B cell (primary cell): Measurements from ENCODE around the gene ADGRV1. TPM values are rescaled to one million over a fixed set of nuclear protein-coding genes. Genes with fewer than 3 reads are reported as not detected.

ENCODE experiments used
- ATAC-seq: fragments of 200-7000 bp; cut with Tn5 transposase; one replicate; pipeline ENCODE4 v1.10.0; 2021; ENCODE audit warnings: low read depth, mild to moderate bottlenecking, moderate number of reproducible peaks, moderate library complexity
- CTCF ChIA-PET: fragments of 350-600 bp; sonication (Branson Sonifier 250); formaldehyde crosslinking; loops from one replicate; lab custom pipeline; 2021; ENCODE audit warnings: antibody characterized with exemption, inconsistent platforms; lab: Charles Lee
- POLR2A ChIA-PET: fragments of 350-600 bp; sonication (Branson Sonifier 250); formaldehyde crosslinking; loops from one replicate; lab custom pipeline; 2021; ENCODE audit warnings: antibody characterized with exemption; lab: Charles Lee
- DNase-seq: peaks from one replicate; pipeline ENCODE4 v3.0.0; 2013
- H2AFZ ChIP-seq: 2 replicates; pipeline ENCODE4 v1.6.1; 2012; ENCODE audit warnings: mild to moderate bottlenecking, low read depth, low read length; ENCODE audit not compliant: insufficient read depth, poor library complexity, severe bottlenecking
- H3K27ac ChIP-seq, 2 donors: 1 replicate in 1 of 2; 2 replicates in 1 of 2; pipeline ENCODE4 v1.5.1; 2012 to 2013; ENCODE audit warnings: low read length in 2 of 2, mild to moderate bottlenecking in 2 of 2, moderate library complexity in 1 of 2
- H3K27me3 ChIP-seq, 4 experiments: fragments of 200-600 bp in 1 of 4; sonication (generic) in 1 of 4; replicated peaks in 1 of 4; 1 replicate in 2 of 4; 2 replicates in 2 of 4; pipeline versions ENCODE4 v1.6.1 to v1.7.0; 2013 to 2016; ENCODE audit warnings: low read length in 3 of 4, mild to moderate bottlenecking in 2 of 4, mixed read lengths in 1 of 4, moderate library complexity in 1 of 4; ENCODE audit not compliant: insufficient read depth in 4 of 4, control insufficient read depth in 3 of 4; ENCODE audit errors: control extremely low read depth in 1 of 4
- H3K36me3 ChIP-seq, 2 experiments: replicated peaks in 1 of 2; 1 replicate in 1 of 2; 2 replicates in 1 of 2; pipeline versions ENCODE4 v1.6.1 to v1.7.1; 2013; ENCODE audit warnings: low read length in 1 of 2; ENCODE audit not compliant: insufficient read depth in 2 of 2, control insufficient read depth in 1 of 2; ENCODE audit errors: control extremely low read depth in 1 of 2, extremely low read depth in 1 of 2
- H3K4me1 ChIP-seq, 2 donors: fragments of 200-600 bp in 1 of 2; sonication (generic) in 1 of 2; 1 replicate in 1 of 2; 2 replicates in 1 of 2; pipeline versions ENCODE4 v1.5.1 to v1.6.1; 2013 to 2017; ENCODE audit warnings: low read length in 2 of 2; ENCODE audit not compliant: control insufficient read depth in 2 of 2, insufficient read depth in 2 of 2
- H3K4me2 ChIP-seq: replicated peaks from 2 replicates; pipeline ENCODE3; 2012; ENCODE audit warnings: mild to moderate bottlenecking, low read depth, low read length; ENCODE audit not compliant: poor library complexity, severe bottlenecking
- H3K4me3 ChIP-seq, 5 experiments: fragments of 200-600 bp in 1 of 5; sonication (generic) in 1 of 5; 1 replicate in 3 of 5; 2 replicates in 2 of 5; pipeline versions ENCODE4 v1.5.1 to v1.7.0; 2011 to 2016; ENCODE audit warnings: low read length in 4 of 5, mild to moderate bottlenecking in 4 of 5, low read depth in 2 of 5, control low read depth in 1 of 5, moderate library complexity in 1 of 5; ENCODE audit not compliant: insufficient read depth in 1 of 5; ENCODE audit errors: control extremely low read depth in 1 of 5, extremely low read depth in 1 of 5
- H3K79me2 ChIP-seq: fragments of 200-600 bp; sonication (generic); one replicate; pipeline ENCODE4 v1.6.0; 2016; ENCODE audit warnings: low read length; ENCODE audit not compliant: control insufficient read depth, insufficient read depth
- H3K9ac ChIP-seq: fragments of 200-600 bp; sonication (generic); 2 replicates; pipeline ENCODE4 v1.6.1; 2017; ENCODE audit warnings: mild to moderate bottlenecking, low read length, moderate library complexity
- H3K9me3 ChIP-seq, 3 donors: one replicate each; pipeline versions ENCODE4 v1.6.1 to v1.7.1; 2013; ENCODE audit warnings: low read length in 2 of 3; ENCODE audit not compliant: control insufficient read depth in 2 of 3, insufficient read depth in 1 of 3; ENCODE audit errors: control extremely low read depth in 1 of 3
- H4K20me1 ChIP-seq: 2 replicates; pipeline ENCODE4 v1.6.0; 2012; ENCODE audit warnings: mild to moderate bottlenecking, low read length; ENCODE audit not compliant: insufficient read depth, control insufficient read depth, poor library complexity, severe bottlenecking
- H3K27ac Mint-ChIP-seq: one replicate; pipeline ENCODE4 v1.8.0; 2021; ENCODE audit warnings: mixed read lengths
- H3K27me3 Mint-ChIP-seq: one replicate; pipeline ENCODE4 v1.8.0; 2021; ENCODE audit warnings: mixed read lengths
- H3K4me1 Mint-ChIP-seq: one replicate; pipeline ENCODE4 v1.8.0; 2021; ENCODE audit warnings: mixed read lengths
- H3K4me3 Mint-ChIP-seq: one replicate; pipeline ENCODE4 v1.8.0; 2021; ENCODE audit warnings: mixed read lengths
- H3K9me3 Mint-ChIP-seq: one replicate; pipeline ENCODE4 v1.8.0; 2022; ENCODE audit warnings: mixed read lengths; ENCODE audit not compliant: insufficient read depth
- EZH2 ChIP-seq: IDR thresholded peaks from 2 replicates; pipeline ENCODE4 v1.6.1; 2012; ENCODE audit warnings: borderline replicate concordance, low read depth, mild to moderate bottlenecking, moderate library complexity, low read length; ENCODE audit not compliant: insufficient read depth, poor library complexity, severe bottlenecking
- WGBS: methylation state at CpG from one replicate; pipeline ENCODE4 v1.1.5; 2013; ENCODE audit warnings: missing lambda C conversion rate; ENCODE audit not compliant: insufficient coverage; 5-methylcytosine and 5-hydroxymethylcytosine counted together
- intact Hi-C: fragments of 100-400 bp; cut with micrococcal nuclease; formaldehyde crosslinking; loops from one replicate; pipeline ENCODE4 v1.10.0; 2022
- polyA plus RNA-seq: library from polyadenylated mRNA; depleted of rRNA; stranded (reverse); fragments of >200 nt; gene quantifications from 2 replicates; pipeline ENCODE4 v1.2.3, GENCODE V29; 2012
- total RNA-seq, 2 donors: library from RNA; stranded (reverse); fragments of 120-200 nt in 1 of 2; gene quantifications; 1 replicate in 1 of 2; 2 replicates in 1 of 2; pipeline versions ENCODE4 v1.2.3 to v1.2.4, GENCODE V29; 2013 to 2022
- TF ChIP-seq, protein P1 (sequence below): fragments of 200-600 bp; IDR thresholded peaks from one replicate; pipeline ENCODE4 v1.8.0; 2022; ENCODE audit warnings: antibody characterized with exemption, mild to moderate bottlenecking

ADGRV1 gene
- total and polyA plus RNA-seq, 2 donors (not counting 1 experiment from before 2014, with no cell fraction given) = 0.07 TPM; not detected in 1

DNA sequence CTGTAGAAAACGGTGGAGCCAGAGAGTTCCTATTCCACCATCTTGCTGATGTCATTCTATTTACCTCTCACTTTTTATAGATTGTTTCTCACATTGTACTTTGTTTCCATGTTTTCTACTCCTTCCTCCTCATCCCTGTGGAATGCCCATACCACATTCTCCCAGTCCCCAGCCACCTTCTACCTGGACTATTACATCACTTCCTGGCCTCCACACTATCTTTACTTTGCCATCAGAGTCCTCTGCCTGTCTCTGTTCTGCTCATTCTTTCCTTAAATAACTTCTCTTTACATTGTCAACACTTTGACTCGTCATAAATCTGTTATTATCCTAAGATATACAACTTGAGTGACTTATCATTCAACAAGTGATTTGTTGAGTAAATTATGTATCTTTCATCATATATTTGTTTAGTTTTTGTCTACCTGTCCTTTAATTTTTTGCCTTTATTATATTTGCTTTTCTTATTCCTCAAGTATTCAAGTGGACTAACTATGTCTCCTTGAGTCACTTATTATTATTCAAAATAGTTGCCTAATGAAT is 182.5 kb downstream of the ADGRV1 start:
- H3K4me1 Mint-ChIP-seq = no peaks in the 10 kb centered on the region
- DNase-seq (no peak), ATAC-seq (no peak)
- no peak overlapping the region for H3K4me3 ChIP-seq
- H3K36me3 ChIP-seq = no peaks in the 10 kb centered on the region
- no peaks in the 10 kb centered on the region for H4K20me1 ChIP-seq
- H2AFZ ChIP-seq = no peak overlapping the region
- TF ChIP-seq, protein P1, sequence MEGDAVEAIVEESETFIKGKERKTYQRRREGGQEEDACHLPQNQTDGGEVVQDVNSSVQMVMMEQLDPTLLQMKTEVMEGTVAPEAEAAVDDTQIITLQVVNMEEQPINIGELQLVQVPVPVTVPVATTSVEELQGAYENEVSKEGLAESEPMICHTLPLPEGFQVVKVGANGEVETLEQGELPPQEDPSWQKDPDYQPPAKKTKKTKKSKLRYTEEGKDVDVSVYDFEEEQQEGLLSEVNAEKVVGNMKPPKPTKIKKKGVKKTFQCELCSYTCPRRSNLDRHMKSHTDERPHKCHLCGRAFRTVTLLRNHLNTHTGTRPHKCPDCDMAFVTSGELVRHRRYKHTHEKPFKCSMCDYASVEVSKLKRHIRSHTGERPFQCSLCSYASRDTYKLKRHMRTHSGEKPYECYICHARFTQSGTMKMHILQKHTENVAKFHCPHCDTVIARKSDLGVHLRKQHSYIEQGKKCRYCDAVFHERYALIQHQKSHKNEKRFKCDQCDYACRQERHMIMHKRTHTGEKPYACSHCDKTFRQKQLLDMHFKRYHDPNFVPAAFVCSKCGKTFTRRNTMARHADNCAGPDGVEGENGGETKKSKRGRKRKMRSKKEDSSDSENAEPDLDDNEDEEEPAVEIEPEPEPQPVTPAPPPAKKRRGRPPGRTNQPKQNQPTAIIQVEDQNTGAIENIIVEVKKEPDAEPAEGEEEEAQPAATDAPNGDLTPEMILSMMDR = no peak
- TF ChIP-seq EZH2 = no peak
- no peak overlapping the region for H3K9ac ChIP-seq
- no peak overlapping the region for H3K4me3 Mint-ChIP-seq
- H3K79me2 ChIP-seq = no peaks in the 10 kb centered on the region
- H3K9me3 Mint-ChIP-seq = peaks cover 5% of the 10 kb centered on the region
- peaks cover 11% of the 10 kb centered on the region for H3K27me3 Mint-ChIP-seq
- ChIA-PET POLR2A (no interaction called here), CTCF (no interaction called here)
- H3K4me2 ChIP-seq = no peak overlapping the region
- H3K27ac ChIP-seq = no peak overlapping the region
- peaks cover 0 to 15% (median 3%) of the 10 kb centered on the region in 3 donors for H3K9me3 ChIP-seq
- intact Hi-C loops = no loop called here
- WGBS = 67% methylated on average over 1 of the region's 2 CpGs
- no peak overlapping the region for H3K27ac Mint-ChIP-seq
- H3K27me3 ChIP-seq = peaks cover 0 to 3% (median 1%) of the 10 kb centered on the region in 4 experiments
- H3K4me1 ChIP-seq = no peaks in the 10 kb centered on the region

DNA sequence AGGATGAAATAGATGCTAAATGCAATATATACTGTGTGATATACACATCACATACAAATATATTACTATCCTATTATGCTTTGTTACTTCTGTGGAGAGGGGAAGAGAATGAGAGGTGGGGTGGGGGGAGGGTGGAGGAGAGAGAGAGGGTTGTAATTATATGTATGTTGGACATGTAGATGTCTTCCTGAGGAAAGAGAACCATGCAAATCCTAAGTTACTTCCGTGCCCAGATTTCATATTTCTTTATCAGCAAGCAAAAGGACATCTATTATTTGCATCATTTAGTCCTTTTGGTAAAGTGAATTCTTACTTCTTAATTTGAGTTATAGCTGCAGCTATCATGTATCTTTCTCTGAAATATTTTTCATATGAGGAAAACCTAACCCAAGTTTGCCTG is 187.5 kb downstream of the ADGRV1 start:
- Histone ChIP-seq H3K9me3 (no peaks in the 10 kb centered on the region), H3K27me3 (peaks cover 0 to 3% (median 0%) of the 10 kb centered on the region in 4 experiments), H3K9ac (no peak overlapping the region), H4K20me1 (no peaks in the 10 kb centered on the region), H2AFZ (no peak overlapping the region), H3K79me2 (no peaks in the 10 kb centered on the region), H3K4me2 (no peak overlapping the region), H3K4me3 (no peak overlapping the region), H3K36me3 (no peaks in the 10 kb centered on the region), H3K27ac (no peak overlapping the region), H3K4me1 (no peaks in the 10 kb centered on the region)
- peaks cover 18% of the 10 kb centered on the region for H3K27me3 Mint-ChIP-seq
- intact Hi-C loops = no loop called here
- ChIA-PET POLR2A (no interaction called here), CTCF (interaction anchor here (1.6 kb wide), 1 partner anchor 37 kb away, joined by 3 read pairs; no protein-coding TSS in a partner anchor)
- no peak overlapping the region for H3K27ac Mint-ChIP-seq
- H3K9me3 Mint-ChIP-seq = peaks cover 5% of the 10 kb centered on the region
- no peaks in the 10 kb centered on the region for H3K4me1 Mint-ChIP-seq
- TF ChIP-seq, protein P1 = no peak
- TF ChIP-seq EZH2 = no peak
- no peak overlapping the region for H3K4me3 Mint-ChIP-seq
- ATAC-seq (no peak), DNase-seq (no peak)
- WGBS = no CpG with 5 or more reads among the region's 1 CpG
